ENCODE measurements around the gene SGMS2. TPM values are rescaled to one million over a fixed set of nuclear protein-coding genes. Genes with fewer than 3 reads are reported as not detected.

Gene SGMS2
- polyA plus RNA-seq, 3 donors: 20.8 to 32.7 (median 23.0) TPM

DNA sequence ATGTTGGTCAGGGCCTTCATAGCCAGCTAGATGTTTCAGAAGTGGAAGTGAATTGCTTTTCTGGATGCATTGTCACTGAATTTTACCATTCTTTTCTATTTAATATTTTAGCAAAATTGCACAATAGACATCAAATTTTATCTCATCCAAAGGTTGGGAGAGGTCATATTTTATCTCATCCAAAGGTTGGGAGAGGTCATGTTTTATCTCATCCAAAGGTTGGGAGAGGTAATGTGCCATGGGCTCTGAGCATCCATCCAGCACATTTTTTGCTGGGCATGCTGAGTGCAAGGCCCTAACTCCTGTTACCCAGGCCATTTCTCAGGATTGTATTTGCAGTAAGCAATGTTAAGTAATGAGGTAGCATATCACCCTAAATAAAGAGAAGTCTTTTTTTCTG is 91.9 kb downstream of the SGMS2 start:
- H3K9ac ChIP-seq (ENCODE audit: insufficient read depth, low read length, poor library complexity, severe bottlenecking): no peak overlapping the region
- H3K4me3 ChIP-seq (replicated peaks in 1 of 3; ENCODE audit: low read depth in 2 of 3, low read length in 3 of 3): no peak overlapping the region
- Mint-ChIP-seq H3K4me3 (no peak overlapping the region), H3K4me1 (peaks cover 10% of the 10 kb centered on the region), H3K27ac (no peak overlapping the region), H3K27me3 (ENCODE audit: low read depth in 3 of 3) (peaks cover 0 to 2% (median 0%) of the 10 kb centered on the region in 3 donors), H3K9me3 (peaks cover 9 to 31% (median 22%) of the 10 kb centered on the region in 7 donors), H3K36me3 (peaks cover 18 to 27% of the 10 kb centered on the region in 2 donors)
- no peaks in the 10 kb centered on the region for H3K27me3 ChIP-seq (ENCODE audit: control insufficient read depth in 2 of 2, insufficient read depth in 2 of 2, low read length in 2 of 2)
- no peak overlapping the region for H3K4me2 ChIP-seq (replicated peaks; ENCODE audit: extremely low read depth, low read length, poor library complexity, severe bottlenecking)
- H3K79me2 ChIP-seq (ENCODE audit: insufficient read depth, low read length): no peaks in the 10 kb centered on the region
- H3K4me1 ChIP-seq (ENCODE audit: control insufficient read depth in 1 of 2, insufficient read depth in 2 of 2, low read length in 2 of 2): peaks cover 2 to 14% of the 10 kb centered on the region in 2 donors
- peaks cover 9 to 39% of the 10 kb centered on the region in 2 donors for H3K36me3 ChIP-seq (replicated peaks in 1 of 2; ENCODE audit: control insufficient read depth in 1 of 2, insufficient read depth in 2 of 2, low read length in 2 of 2)
- H2AFZ ChIP-seq (ENCODE audit: insufficient read depth, low read depth, low read length, poor library complexity, severe bottlenecking): no peak overlapping the region
- peaks cover 12 to 22% of the 10 kb centered on the region in 2 donors for H3K9me3 ChIP-seq (replicated peaks in 1 of 2; ENCODE audit: control insufficient read depth in 1 of 2, insufficient read depth in 1 of 2, low read length in 2 of 2)
- TF ChIP-seq, protein P1, sequence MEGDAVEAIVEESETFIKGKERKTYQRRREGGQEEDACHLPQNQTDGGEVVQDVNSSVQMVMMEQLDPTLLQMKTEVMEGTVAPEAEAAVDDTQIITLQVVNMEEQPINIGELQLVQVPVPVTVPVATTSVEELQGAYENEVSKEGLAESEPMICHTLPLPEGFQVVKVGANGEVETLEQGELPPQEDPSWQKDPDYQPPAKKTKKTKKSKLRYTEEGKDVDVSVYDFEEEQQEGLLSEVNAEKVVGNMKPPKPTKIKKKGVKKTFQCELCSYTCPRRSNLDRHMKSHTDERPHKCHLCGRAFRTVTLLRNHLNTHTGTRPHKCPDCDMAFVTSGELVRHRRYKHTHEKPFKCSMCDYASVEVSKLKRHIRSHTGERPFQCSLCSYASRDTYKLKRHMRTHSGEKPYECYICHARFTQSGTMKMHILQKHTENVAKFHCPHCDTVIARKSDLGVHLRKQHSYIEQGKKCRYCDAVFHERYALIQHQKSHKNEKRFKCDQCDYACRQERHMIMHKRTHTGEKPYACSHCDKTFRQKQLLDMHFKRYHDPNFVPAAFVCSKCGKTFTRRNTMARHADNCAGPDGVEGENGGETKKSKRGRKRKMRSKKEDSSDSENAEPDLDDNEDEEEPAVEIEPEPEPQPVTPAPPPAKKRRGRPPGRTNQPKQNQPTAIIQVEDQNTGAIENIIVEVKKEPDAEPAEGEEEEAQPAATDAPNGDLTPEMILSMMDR (IDR thresholded peaks at IDR 0.05): no peak
- intact Hi-C loops (cut with micrococcal nuclease): loop anchor here in 1 of 2 donors (10.0 kb wide), 1 partner anchor 92 kb away; the partner anchor contains the start of gene SGMS2
- DNase-seq: no peak
- no peak overlapping the region for H3K27ac ChIP-seq (ENCODE audit: low read depth in 1 of 2, low read length in 2 of 2)
- no peaks in the 10 kb centered on the region for H4K20me1 ChIP-seq (ENCODE audit: insufficient read depth, low read length)

DNA sequence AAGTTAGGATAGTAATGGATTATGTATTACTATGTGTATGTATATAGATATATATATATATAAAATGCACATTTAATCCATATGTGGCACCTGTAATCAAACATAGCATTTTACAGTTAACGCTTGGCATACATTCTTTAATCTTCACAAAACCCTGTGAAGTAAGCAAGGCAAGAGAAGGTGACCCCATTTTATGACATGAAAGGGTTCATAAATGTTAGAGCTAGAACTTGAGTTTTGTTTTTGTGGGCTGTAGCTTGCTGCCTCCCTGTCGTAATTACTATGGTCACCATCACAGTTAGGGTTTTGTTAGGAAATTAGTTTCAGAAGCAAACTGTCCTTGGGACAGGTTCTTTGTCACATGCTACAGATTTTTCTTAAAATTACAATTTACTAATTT is 92.8 kb downstream of the SGMS2 start:
- Mint-ChIP-seq H3K4me1 (peaks cover 10% of the 10 kb centered on the region), H3K27me3 (ENCODE audit: low read depth in 3 of 3) (peaks cover 0 to 2% (median 0%) of the 10 kb centered on the region in 3 donors), H3K9me3 (peaks cover 9 to 32% (median 24%) of the 10 kb centered on the region in 7 donors), H3K27ac (no peak overlapping the region), H3K4me3 (no peak overlapping the region), H3K36me3 (peaks cover 15 to 24% of the 10 kb centered on the region in 2 donors)
- no peak for DNase-seq
- WGBS (ENCODE audit: insufficient coverage): no CpG with 5 or more reads among the region's 2 CpGs
- Histone ChIP-seq H3K4me3 (replicated peaks in 1 of 3; ENCODE audit: low read depth in 2 of 3, low read length in 3 of 3) (no peak overlapping the region), H2AFZ (ENCODE audit: insufficient read depth, low read depth, low read length, poor library complexity, severe bottlenecking) (no peak overlapping the region), H3K9ac (ENCODE audit: insufficient read depth, low read length, poor library complexity, severe bottlenecking) (no peak overlapping the region), H3K27me3 (ENCODE audit: control insufficient read depth in 2 of 2, insufficient read depth in 2 of 2, low read length in 2 of 2) (no peaks in the 10 kb centered on the region), H3K9me3 (replicated peaks in 1 of 2; ENCODE audit: control insufficient read depth in 1 of 2, insufficient read depth in 1 of 2, low read length in 2 of 2) (peaks cover 14 to 23% of the 10 kb centered on the region in 2 donors), H3K4me1 (ENCODE audit: control insufficient read depth in 1 of 2, insufficient read depth in 2 of 2, low read length in 2 of 2) (peaks cover 2 to 14% of the 10 kb centered on the region in 2 donors), H3K4me2 (replicated peaks; ENCODE audit: extremely low read depth, low read length, poor library complexity, severe bottlenecking) (no peak overlapping the region), H3K79me2 (ENCODE audit: insufficient read depth, low read length) (no peaks in the 10 kb centered on the region), H4K20me1 (ENCODE audit: insufficient read depth, low read length) (no peaks in the 10 kb centered on the region), H3K36me3 (replicated peaks in 1 of 2; ENCODE audit: control insufficient read depth in 1 of 2, insufficient read depth in 2 of 2, low read length in 2 of 2) (peaks cover 7 to 30% of the 10 kb centered on the region in 2 donors), H3K27ac (ENCODE audit: low read depth in 1 of 2, low read length in 2 of 2) (no peak overlapping the region)
- TF ChIP-seq, protein P1 (IDR thresholded peaks at IDR 0.05): no peak
- intact Hi-C loops (cut with micrococcal nuclease): loop anchor here in 1 of 2 donors (10.0 kb wide), 1 partner anchor 93 kb away; the partner anchor contains the start of gene SGMS2

All from CD14-positive monocyte (primary cell).